Renal cortex interstitium (tissue), 11 donors: ENCODE results near the gene PDLIM1. TPM values are rescaled to one million over a fixed set of nuclear protein-coding genes. Genes with fewer than 3 reads are reported as not detected.

ENCODE experiments used
- DNase-seq, 11 donors: peaks; one replicate each; pipeline ENCODE4 v3.0.0-alpha.2; 2013; ENCODE audit warnings: low read depth in 9 of 11, low spot score in 4 of 11; ENCODE audit errors: extremely low read depth in 1 of 11
- polyA plus RNA-seq, 3 donors: library from polyadenylated mRNA; unstranded; fragments of 120-200 nt; gene quantifications; one replicate each; pipeline ENCODE4 v1.2.1, GENCODE V29; 2013; ENCODE audit not compliant: insufficient read length in 3 of 3

PDLIM1 gene
- polyA plus RNA-seq, 3 donors: 77.3 to 95.6 (median 89.1) TPM

DNA sequence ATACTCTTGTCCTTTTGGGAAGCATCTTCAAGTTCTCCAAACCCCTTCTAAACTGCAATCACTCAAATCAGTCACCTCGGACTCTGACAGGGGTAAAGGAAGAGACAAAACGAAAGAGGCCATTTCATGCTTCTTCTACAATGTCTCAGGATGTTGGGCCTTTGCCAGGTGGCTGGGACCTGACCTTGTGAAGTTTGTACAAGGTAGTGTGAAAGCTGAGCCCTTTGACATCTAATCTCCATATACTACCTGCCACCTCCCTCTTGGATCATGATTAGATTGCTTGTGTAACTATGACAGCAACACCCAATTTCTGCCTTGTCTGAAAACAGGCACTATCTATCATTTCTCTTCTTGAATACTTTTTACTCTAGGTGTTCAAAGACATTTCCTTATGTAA lies 35.1 kb upstream of the PDLIM1 start:
- DNase-seq: no peak

DNA sequence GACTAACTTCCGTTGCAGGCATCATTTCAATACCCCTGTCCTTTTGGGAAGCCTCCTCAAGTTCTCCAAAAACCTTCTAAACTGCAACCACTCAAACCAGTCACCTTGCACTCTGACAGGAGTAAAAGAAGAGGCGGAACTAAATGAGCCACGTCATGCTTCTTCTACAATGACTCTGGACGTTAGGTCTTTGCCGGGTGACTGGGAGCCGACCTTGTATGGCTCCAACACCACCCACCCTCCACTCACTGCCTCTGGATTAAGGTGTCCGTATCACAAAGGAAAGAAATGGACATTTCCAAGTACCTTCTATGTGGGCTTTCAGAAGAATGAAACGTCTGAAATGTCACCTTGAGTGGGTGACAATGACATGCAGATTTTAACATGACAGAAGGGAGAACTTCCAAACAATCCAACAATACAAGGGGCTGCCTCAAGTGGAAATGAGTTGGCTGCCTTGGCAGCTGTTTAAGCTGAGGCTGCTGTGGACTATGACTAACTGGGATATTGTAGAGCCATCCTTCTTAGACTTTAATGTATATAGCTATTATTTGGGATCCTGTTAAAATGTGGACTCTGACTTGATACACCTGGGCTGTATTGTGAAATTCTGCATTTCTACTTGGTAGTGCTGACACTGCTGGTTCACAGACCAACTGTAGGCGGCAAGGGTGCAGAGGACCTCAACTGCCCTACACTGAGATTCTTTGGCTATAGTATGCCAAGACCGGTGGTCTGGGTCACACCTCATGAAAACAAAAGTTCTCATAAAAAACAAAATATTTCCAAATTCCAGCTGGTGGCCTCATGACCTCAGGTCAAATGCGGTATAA lies 33.8 kb upstream of the PDLIM1 start:
- DNase-seq: no peak

DNA sequence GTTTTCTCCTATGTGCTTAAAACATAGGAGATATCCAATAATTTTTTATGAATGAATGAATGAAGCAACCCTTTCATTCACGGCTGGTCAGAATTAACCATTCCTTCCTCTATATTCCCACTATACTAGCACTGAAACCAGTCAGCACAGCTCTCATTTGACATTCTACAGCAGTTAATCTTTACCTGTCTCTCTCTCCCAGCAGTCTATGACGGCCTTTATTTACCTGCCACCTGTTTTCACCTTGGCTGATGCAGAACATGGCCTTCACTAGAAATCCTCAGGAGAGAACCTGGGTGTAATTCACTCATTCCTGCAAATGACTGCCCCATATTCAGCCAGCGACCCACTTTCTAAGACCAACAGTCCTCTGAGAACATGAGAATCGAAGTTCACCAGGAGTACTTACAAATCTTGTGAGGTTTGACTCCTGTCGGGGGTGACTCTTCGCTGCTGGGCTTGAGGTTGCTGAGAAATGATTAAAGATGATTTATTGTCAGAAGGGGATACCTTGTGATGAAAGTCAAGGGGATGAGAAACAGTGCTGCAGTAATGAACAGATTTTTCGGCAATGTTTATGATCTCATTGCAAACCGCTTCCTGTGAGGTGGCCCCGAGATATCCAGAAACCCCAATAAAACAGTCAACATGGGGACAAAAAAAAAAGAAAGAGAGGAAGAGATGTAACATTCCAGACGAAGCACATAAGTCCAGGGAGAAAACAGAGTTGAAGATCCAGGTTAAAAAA lies 30.9 kb upstream of the PDLIM1 start:
- DNase-seq: no peak

DNA sequence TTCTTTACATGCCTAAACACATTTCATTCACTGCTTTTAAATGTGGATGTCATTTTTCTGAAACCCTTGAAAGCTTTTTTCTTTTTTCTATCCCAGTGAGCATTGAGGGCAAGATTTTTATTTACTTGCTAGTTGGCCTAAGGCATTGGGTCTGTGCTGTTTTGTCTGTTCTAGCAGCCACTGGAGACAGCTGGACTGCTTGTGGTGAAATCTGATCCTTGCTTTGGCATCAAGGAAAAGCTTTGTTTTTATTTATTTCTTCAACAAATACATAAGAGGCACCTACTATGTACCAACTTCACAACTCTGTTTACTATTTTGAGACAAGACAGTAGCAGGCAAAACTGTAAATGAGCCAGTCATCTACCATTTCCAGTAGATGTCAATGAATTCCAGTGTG lies 28.4 kb upstream of the PDLIM1 start:
- no peak for DNase-seq

DNA sequence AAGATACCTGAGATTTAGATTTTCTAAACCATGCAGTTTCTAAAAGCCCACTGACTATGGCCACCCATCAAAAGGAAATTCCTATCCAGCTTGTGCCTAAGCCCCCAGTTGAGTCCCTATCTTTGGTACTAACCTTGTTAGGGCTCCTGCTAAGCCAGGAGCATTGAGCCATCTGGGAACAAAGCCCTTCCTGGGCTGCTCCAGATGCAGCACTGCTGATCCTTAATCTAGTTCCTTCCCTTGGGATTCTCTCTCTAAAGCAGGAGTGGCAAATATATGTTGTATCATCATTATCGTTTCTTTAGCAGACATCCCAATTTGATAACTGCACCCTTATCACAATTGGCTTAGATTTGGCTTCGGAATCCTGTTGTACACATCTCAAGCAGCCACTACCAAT lies 24.7 kb upstream of the PDLIM1 start:
- no peak for DNase-seq

DNA sequence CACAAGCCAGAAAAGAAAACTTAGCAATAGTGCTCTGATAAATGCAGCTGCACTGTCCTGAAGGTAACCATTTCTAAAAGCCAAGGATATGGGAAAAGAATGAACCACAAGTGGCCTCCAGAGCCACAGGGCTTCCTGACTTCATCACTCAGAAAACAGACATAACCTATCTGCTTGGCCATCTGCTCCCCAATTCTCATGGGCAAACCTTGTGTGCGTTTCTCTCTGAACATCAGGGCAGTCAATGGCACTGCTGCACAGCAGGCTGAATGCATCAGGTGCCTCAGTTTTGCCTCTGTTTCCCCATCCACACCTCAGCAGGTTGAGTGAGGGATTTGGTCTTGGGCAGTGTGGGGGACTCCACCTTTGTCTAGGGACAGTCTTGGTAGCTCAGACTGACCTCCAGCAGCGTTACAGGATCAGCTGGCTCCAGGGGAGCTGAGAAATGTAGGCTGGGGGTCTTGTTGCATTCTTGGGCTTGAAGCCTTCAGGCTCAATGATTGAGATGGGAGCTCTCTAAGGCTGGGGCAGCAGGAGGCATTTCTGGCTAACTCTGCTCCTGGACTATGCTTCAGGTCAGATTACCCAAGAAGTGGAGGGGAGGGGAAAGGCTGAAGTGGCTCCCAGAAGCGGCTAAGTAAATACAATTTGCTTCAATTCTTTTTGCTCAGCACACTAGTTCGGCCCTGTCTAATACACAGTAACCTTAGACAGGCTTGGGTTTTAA lies 23.6 kb upstream of the PDLIM1 start:
- no peak for DNase-seq

DNA sequence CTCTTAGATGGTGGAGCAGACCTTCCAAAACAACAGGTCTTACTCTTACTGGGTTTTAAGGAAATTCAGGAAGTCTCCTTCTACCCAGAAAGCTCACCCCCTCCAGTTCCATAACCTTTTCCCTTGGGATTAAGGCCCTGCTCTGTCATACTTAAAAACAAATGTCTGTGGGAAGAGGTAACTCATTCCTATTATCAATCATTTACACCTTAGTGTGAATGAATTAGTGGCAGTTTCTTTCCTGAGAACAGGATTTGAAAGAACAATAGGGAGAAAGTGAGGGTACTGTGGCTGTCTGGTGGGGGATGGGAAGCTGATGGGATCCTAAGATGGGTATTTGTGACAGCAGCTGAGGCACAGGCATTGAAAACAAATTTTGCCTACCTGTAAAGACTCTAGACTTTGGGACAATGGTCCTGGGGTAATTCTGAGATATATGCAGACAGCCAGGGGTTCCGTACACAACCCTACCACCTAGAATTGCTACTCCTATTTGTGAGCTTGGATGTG lies 22.2 kb upstream of the PDLIM1 start:
- DNase-seq: no peak

DNA sequence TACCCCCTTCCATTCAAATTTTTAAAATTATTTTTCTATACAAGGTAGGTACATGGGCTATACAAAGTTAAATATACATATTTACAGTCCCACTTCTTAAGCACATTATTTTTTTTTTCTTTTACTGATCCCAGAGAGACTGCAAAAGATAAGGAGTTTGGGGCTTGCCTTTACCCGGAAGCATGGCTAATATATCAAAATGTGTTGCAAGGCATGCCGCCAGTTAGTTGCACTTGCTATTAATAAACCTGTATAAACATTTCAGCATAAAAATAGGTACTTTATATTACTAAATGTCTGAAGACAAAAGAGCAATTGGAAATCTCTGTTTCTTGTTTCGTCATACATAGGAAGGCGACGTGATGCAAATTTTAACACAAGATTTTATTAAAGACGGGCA lies 21.5 kb upstream of the PDLIM1 start:
- no peak for DNase-seq

DNA sequence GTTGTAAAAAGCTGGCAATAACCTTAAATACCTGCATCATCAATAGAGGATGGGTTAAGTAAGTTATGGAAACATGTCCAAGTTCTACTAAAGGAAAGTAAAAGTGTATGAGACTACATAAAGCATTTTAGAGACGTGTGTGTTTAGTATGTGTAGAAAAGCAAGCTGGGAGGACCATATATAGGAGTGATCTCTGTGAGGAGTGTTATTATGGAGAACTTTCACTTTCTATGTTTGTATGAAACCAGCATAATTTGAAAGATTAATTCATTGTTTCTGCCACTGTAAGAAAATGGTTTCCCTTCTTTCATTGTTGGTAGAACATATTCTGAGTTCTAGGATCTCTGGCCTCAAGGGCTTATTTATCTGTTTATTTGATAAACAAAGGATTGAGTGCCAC lies 19.2 kb upstream of the PDLIM1 start:
- no peak for DNase-seq

DNA sequence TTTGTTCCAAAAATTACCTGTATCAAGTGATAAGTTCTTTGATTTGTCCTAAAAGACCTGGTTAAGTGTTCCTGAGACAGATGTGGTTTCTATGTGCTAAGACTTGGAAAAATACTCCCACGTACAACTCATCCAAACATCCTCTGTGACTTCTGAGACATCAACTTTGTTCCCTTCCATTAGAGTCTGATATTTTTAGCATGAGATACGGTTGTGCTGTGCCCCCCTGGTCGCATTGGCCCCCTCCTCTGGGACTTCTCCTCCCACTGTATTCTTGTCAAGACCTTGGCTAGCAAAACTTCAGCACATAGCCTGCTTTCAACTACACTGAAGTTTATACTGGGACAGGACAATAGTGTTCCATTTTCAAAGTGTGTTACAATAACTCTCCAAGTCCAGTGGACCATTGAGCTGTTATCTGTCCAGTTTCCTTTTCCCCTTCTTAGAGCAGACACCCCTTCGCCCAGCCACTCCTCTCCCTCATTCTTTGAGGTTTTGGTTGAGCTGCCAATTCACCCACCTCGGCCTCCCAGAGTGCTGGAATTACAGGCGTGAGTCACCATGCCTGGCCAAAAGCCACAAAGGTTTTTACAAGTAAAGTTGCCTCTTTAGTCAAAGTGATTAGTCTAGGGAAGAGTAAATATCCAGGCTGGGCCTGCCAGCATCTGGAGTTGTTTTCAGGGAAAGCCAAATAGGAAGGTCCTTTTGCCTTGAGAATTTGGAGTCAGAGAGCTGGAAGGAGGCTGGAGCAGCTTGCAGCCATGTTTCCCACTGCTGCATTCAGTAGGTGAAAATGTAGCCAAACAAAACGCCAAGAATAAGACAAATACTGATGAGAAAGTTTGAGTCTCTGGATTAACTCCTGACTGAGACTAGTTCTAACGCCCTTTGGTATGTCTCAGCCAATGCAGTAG lies 17.8 kb upstream of the PDLIM1 start:
- DNase-seq: no peak

DNA sequence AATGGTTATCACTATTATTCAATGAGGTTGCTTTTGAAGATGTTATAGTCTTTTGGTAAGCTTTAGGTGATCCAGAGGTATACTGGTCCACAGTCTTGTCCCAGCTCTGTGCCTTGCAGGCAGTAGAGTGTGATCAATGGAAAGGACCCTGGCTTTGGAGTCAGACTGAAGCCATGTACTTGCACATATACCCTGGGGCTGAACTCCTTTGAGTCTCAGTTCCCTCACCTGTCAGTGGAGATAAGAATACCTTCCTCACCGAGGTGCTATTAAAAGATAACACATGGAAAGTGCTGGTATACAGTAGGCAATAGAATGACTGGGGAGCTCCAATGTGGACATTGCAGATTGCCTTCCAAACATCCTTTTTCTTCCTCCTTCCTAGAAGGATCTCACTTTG lies 16.0 kb upstream of the PDLIM1 start:
- DNase-seq: no peak

DNA sequence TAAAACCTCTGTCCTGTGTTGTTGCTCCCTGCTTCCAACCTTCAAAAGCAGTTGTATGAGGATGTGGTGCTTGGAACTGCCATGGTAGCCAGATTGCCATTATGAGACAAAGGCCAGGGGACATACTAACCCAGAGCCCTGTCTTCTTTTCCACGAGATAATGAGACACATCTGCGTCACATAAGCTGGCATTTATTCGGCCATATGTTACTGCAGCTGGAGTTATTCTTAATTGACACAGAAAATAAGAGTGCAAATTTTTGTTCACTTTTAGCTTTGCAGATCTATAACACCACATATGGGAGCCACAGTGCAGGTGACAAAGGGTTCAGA lies 15.5 kb upstream of the PDLIM1 start:
- no peak for DNase-seq

DNA sequence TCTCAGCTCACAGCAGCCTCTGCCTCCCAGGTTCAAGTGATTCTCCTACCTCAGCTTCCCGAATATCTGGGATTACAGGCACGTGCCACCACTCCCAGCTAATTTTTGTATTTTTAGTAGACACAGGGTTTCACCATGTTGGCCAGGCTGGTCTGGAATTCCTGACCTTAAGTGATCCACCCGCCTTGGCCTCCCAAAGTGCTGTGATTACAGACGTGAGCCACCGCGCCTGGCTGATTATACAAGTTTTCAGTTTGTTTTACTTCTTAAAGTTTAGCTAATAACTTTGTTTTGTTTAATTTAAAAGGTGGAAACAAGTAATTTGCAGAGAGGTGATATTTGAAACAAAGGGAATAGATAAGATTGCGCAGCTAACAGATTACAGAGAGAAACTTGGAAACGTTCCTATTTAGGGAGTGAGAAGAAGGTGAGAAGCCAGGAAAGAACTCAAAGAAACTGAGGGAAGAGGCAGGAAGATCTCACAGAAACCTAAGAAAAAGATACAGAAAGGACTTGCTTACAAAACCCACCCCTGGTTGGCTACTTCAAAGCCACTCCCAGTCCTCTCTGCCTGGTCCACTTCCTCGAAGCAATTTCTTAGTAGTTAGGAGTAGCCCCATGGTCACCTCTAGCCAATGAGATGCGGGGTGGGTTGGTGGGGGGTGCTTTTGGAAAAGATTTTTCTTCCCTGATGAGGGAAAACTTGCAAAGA lies 15.0 kb upstream of the PDLIM1 start:
- no peak for DNase-seq

DNA sequence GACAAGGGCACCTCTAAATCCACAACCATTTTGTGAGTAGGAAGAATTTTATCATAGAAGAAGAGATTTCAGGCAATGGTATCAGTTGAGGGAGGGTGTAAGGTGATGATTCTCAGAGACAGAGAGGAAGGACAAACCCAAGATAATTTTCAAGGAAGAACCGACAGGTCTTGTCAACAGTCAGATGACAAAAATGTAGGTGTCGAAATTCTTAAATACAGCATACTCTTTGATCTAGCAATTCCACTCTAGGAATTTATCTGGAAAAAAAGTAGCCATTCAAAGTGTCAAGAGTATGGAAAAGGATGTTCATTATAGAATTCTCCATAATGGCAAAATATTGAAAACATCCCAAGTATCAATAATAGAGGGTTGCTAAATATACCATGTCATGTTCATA lies 14.2 kb upstream of the PDLIM1 start:
- DNase-seq: no peak

DNA sequence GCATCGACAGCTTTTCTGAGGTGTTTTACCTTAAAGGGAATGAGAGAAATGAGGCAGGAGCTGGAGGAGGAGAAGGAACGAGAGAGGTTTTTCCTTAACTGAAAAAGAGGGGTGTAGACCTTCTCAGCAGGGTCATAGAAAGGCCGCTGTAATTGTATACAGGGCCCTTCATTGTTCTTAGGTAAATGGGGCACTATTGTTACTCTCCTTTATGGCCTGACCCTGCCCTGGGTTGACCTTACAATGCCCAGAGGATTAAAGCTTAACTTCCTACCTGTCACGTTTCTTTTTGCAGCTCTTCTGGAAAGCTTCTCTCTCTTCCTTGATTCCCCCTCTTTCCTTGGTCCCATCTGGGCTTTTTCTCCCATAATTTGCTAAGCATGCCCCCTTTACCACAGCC lies 13.7 kb upstream of the PDLIM1 start:
- DNase-seq: no peak

DNA sequence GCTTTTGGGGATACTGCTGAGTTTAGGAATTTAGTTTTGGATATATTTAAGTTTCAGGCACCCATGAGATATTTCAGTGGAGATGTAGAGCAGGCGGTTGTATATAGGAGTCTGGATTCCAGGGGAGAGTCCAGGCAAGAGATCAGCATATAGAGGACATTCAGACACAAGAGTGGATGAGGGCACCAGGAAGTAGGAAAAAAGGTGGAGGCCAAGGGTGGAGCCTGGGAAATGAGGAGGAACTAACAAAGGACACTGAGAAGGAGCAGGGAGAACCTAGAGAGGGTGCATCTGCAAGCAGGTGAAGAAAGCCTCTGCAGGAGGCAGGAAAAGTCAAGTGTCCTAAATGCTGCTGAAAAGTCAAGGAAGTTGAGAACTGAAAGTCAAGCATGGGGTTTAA lies 13.1 kb upstream of the PDLIM1 start:
- DNase-seq: no peak

DNA sequence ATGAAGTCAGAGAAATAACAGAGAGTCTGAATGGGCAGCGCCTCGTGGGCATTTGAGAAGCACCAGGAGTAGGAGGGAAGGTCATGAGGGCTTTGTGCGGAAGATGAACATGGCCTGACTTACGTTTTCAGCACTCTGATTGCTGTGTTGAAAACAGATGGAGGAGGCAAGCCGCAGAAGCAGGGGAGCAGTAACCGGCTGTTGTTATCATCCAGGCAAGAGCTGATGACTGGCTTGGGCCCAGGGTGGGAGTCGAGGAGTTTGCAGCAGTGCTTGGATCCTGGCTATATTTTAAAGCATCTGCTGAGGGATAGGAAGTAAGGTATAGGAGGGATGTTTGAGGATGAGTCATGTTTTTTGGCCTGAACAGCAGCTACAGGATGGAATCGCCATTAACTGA lies 12.7 kb upstream of the PDLIM1 start:
- DNase-seq: no peak

DNA sequence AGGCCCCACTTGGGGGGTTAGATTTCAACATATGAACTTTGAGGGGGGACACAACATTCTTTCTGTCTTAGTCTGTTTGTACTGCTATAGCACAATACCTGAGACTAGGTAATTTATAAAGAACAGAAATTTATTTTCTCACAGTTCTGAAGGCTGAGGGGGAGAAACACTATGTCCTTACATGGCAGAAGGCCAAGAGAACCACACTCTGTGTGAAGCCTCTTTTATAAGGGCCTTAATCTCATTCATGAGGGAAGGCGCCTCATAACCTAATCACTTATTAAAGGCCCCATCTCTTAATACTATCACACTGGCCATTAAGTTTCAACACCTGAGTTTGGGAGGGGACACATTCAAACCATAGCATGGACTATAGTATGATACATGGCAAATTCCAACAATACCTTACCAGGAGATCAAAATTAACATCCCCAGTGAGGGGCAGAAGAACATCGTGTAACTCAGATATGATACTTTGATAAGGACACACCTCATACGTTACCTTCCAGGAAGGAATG lies 9.3 kb upstream of the PDLIM1 start:
- no peak for DNase-seq
